SK-N-SH (cell line): ENCODE measurements around the gene GRK3. TPM values are rescaled to one million over a fixed set of nuclear protein-coding genes. Genes with fewer than 3 reads are reported as not detected.
A peak's percentile ranks its signal among the peaks of the same experiment; 100 is the strongest.

ENCODE experiments used
- CTCF ChIA-PET: fragments of 300-600, 350-600 bp; formaldehyde crosslinking; extraction: SDS; loops from one replicate; lab custom pipeline; 2021; lab: Yijun Ruan, JAX
- POLR2A ChIA-PET: fragments of 350-600 bp; sonication (Branson Sonifier 250); formaldehyde crosslinking; extraction: SDS; loops from one replicate; lab custom pipeline; 2020; ENCODE audit warnings: antibody characterized with exemption, inconsistent platforms; lab: Yijun Ruan, JAX
- DNase-seq: peaks from one replicate; pipeline ENCODE4 v3.0.0; 2012
- H2AFZ ChIP-seq: fragments of 200-600 bp; sonication (generic); 2 replicates; pipeline ENCODE4 v1.8.1; 2016; ENCODE audit warnings: antibody characterized with exemption, mild to moderate bottlenecking, low read depth
- H3F3A ChIP-seq: fragments of 200-600 bp; sonication (generic); replicated peaks from 2 replicates; pipeline ENCODE3; 2016; ENCODE audit warnings: antibody characterized with exemption, mild to moderate bottlenecking; ENCODE audit not compliant: insufficient read depth
- H3K27ac ChIP-seq, 2 experiments: fragments of 200-500 bp in 1 of 2; fragments of 200-600 bp in 1 of 2; sonication (Bioruptor generic) in 1 of 2; sonication (generic), shearing (Covaris generic) in 1 of 2; 2 replicates each; pipeline versions ENCODE4 v1.5.1 to v1.6.1; 2014 to 2016; ENCODE audit warnings: low read depth in 2 of 2, inconsistent platforms in 1 of 2, low read length in 1 of 2, mild to moderate bottlenecking in 1 of 2, mixed read lengths in 1 of 2
- H3K27me3 ChIP-seq: fragments of 200-600 bp; sonication (generic), shearing (Covaris generic); 2 replicates; pipeline ENCODE4 v1.6.1; 2016; ENCODE audit warnings: mixed run types; ENCODE audit not compliant: insufficient read depth
- H3K36me3 ChIP-seq, 2 experiments: fragments of 200-500 bp in 1 of 2; fragments of 200-600 bp in 1 of 2; sonication (Bioruptor generic) in 1 of 2; sonication (generic) in 1 of 2; replicated peaks in 1 of 2; 2 replicates each; pipeline versions ENCODE3 to v1.5.1; 2014 to 2016; ENCODE audit warnings: low read length in 1 of 2, mild to moderate bottlenecking in 1 of 2; ENCODE audit not compliant: insufficient read depth in 2 of 2, control insufficient read depth in 1 of 2
- H3K4me1 ChIP-seq, 2 experiments: fragments of 200-500 bp in 1 of 2; fragments of 200-600 bp in 1 of 2; sonication (Bioruptor generic) in 1 of 2; sonication (generic), shearing (Covaris generic) in 1 of 2; 2 replicates each; pipeline versions ENCODE4 v1.5.1 to v1.6.1; 2014 to 2016; ENCODE audit warnings: low read depth in 1 of 2, low read length in 1 of 2, mixed run types in 1 of 2; ENCODE audit not compliant: insufficient read depth in 2 of 2, control insufficient read depth in 1 of 2
- H3K4me2 ChIP-seq: fragments of 200-600 bp; sonication (generic), shearing (Covaris generic); 2 replicates; pipeline ENCODE4 v1.6.1; 2017; ENCODE audit warnings: mixed run types
- H3K4me3 ChIP-seq, 2 experiments: fragments of 200-500 bp in 1 of 2; fragments of 200-600 bp in 1 of 2; sonication (Bioruptor generic) in 1 of 2; sonication (generic), shearing (Covaris generic) in 1 of 2; 2 replicates each; pipeline versions ENCODE4 v1.5.1 to v1.8.1; 2014 to 2016; ENCODE audit warnings: low read depth in 2 of 2, inconsistent platforms in 1 of 2, low read length in 1 of 2, mild to moderate bottlenecking in 1 of 2, mixed read lengths in 1 of 2, moderate library complexity in 1 of 2
- H3K79me2 ChIP-seq: fragments of 200-600 bp; sonication (generic); 2 replicates; pipeline ENCODE4 v1.8.1; 2017; ENCODE audit warnings: mild to moderate bottlenecking; ENCODE audit not compliant: insufficient read depth
- H3K9ac ChIP-seq: fragments of 200-600 bp; sonication (generic); 2 replicates; pipeline ENCODE4 v1.6.1; 2017; ENCODE audit warnings: mixed run types
- H3K9me2 ChIP-seq: fragments of 200-600 bp; sonication (generic); 2 replicates; pipeline ENCODE4 v1.6.1; 2017; ENCODE audit warnings: mixed run types
- H3K9me3 ChIP-seq: fragments of 200-600 bp; sonication (generic); 2 replicates; pipeline ENCODE4 v1.6.1; 2017; ENCODE audit warnings: mixed run types, mild to moderate bottlenecking, moderate library complexity
- H4K20me1 ChIP-seq: fragments of 200-600 bp; sonication (generic); 2 replicates; pipeline ENCODE4 v1.6.1; 2017; ENCODE audit warnings: mild to moderate bottlenecking, mixed run types; ENCODE audit not compliant: insufficient read depth
- ELF1 ChIP-seq: IDR thresholded peaks from 2 replicates; pipeline ENCODE4 v1.4.0; 2012
- EZH2phosphoT487 ChIP-seq: fragments of 200-600 bp; sonication (generic); IDR thresholded peaks from 2 replicates; pipeline ENCODE4 v1.6.1; 2017; ENCODE audit warnings: low read depth, mixed run types, mild to moderate bottlenecking, antibody characterized with exemption, moderate library complexity, borderline replicate concordance
- FOSL2 ChIP-seq: IDR thresholded peaks from 2 replicates; pipeline ENCODE4 v1.4.0; 2012; ENCODE audit warnings: low read depth, mild to moderate bottlenecking, moderate library complexity, borderline replicate concordance
- FOXM1 ChIP-seq: IDR thresholded peaks from 2 replicates; pipeline ENCODE4 v1.4.0; 2012; ENCODE audit warnings: low read depth, mild to moderate bottlenecking
- GABPA ChIP-seq: IDR thresholded peaks from 2 replicates; pipeline ENCODE4 v1.4.0; 2012; ENCODE audit warnings: low read depth, mild to moderate bottlenecking
- JUND ChIP-seq: IDR thresholded peaks from 2 replicates; pipeline ENCODE4 v1.4.0; 2012
- MEF2A ChIP-seq: IDR thresholded peaks from 2 replicates; pipeline ENCODE4 v1.4.0; 2012; ENCODE audit warnings: low read depth, borderline replicate concordance
- MXI1 ChIP-seq: IDR thresholded peaks from 2 replicates; pipeline ENCODE4 v1.6.1; 2012; ENCODE audit warnings: mild to moderate bottlenecking, low read depth, low read length, improper control_type of control experiment
- NRF1 ChIP-seq: IDR thresholded peaks from 2 replicates; pipeline ENCODE4 v1.6.1; 2012; ENCODE audit warnings: low read depth, mild to moderate bottlenecking, low read length
- POLR2AphosphoS5 ChIP-seq: IDR thresholded peaks from 2 replicates; pipeline ENCODE4 v1.6.1; 2012; ENCODE audit warnings: low read depth, low read length
- RCOR1 ChIP-seq: fragments of 150-350 bp; IDR thresholded peaks from 2 replicates; pipeline ENCODE4 v1.6.1; 2017; ENCODE audit warnings: antibody characterized with exemption, low read length
- RFX5 ChIP-seq: IDR thresholded peaks from 2 replicates; pipeline ENCODE4 v1.6.1; 2012; ENCODE audit warnings: mild to moderate bottlenecking, improper control_type of control experiment, low read length
- SIN3A ChIP-seq: IDR thresholded peaks from 2 replicates; pipeline ENCODE4 v1.6.1; 2012; ENCODE audit warnings: low read depth, mild to moderate bottlenecking, low read length, moderate library complexity, borderline replicate concordance
- TAF1 ChIP-seq: IDR thresholded peaks from 2 replicates; pipeline ENCODE4 v1.6.1; 2012; ENCODE audit warnings: low read depth, mild to moderate bottlenecking, low read length, moderate library complexity, borderline replicate concordance
- TEAD4 ChIP-seq: IDR thresholded peaks from 2 replicates; pipeline ENCODE4 v1.4.0; 2012; ENCODE audit warnings: mild to moderate bottlenecking, borderline replicate concordance; ENCODE audit not compliant: insufficient read depth
- YY1 ChIP-seq: IDR thresholded peaks from 2 replicates; pipeline ENCODE4 v1.4.0; 2012; ENCODE audit warnings: low read depth, mild to moderate bottlenecking
- WGBS: methylation state at CpG from one replicate; pipeline ENCODE4 v1.1.6; 2017; ENCODE audit warnings: low lambda C conversion rate; 5-methylcytosine and 5-hydroxymethylcytosine counted together
- polyA plus RNA-seq, 3 experiments: library from polyadenylated mRNA; depleted of rRNA; stranded (reverse); fragments of >200 nt; gene quantifications; 2 replicates each; pipeline ENCODE4 v1.2.3, GENCODE V29; 2012
- TF ChIP-seq, protein P1 (sequence below): fragments of 150-350 bp; IDR thresholded peaks from 2 replicates; pipeline ENCODE4 v1.6.1; 2016; ENCODE audit warnings: mild to moderate bottlenecking, low read depth, low read length
- TF ChIP-seq, protein P2 (sequence below): IDR thresholded peaks from 2 replicates; pipeline ENCODE4 v1.4.0; 2012; ENCODE audit warnings: low read depth
- TF ChIP-seq, protein P3 (sequence below): IDR thresholded peaks from 2 replicates; pipeline ENCODE4; 2012
- TF ChIP-seq, protein P4 (sequence below): fragments of 150-350 bp; IDR thresholded peaks from 2 replicates; pipeline ENCODE4 v1.6.1; 2017; ENCODE audit warnings: antibody characterized with exemption, low read length, low read depth, borderline replicate concordance
- TF ChIP-seq, protein P5 (sequence below): IDR thresholded peaks from 2 replicates; pipeline ENCODE4 v1.4.0; 2012; ENCODE audit warnings: low read depth, borderline replicate concordance

Gene GRK3
- polyA plus RNA-seq, 1 of the 3 experiments (the other 2 are of a cell fraction), result 1.3 TPM

DNA sequence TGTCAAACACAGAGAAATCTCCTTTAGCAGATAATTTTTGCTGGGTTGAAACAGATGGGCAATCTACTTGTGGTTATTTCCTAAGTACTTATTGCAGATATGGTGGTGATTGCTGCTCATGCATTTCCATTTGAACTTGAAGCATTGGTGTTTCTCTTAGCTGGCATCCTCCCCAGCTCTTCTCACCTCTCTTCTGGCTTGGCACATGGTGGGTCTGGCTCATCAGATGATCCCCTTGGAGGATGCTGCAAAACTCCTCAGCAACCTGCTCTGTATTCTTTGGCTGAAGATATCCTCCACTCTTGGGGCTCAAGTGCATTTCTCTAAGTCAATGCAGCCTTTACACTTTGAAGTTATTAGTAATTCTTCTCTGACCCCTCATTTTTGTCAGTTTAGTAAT is 90.2 kb downstream of the GRK3 start:
- Histone ChIP-seq H3K27ac (no peak overlapping the region), H4K20me1 (no peaks in the 10 kb centered on the region), H3K9ac (no peak overlapping the region), H3K27me3 (no peaks in the 10 kb centered on the region), H2AFZ (no peak overlapping the region), H3K4me3 (no peak overlapping the region), H3F3A (no peaks in the 10 kb centered on the region), H3K9me3 (no peaks in the 10 kb centered on the region), H3K4me1 (no peaks in the 10 kb centered on the region; a peak in 1 of 4 replicates), H3K4me2 (no peak overlapping the region), H3K79me2 (no peaks in the 10 kb centered on the region; the same call in 1 of the 2 replicates), H3K36me3 (peaks cover 0 to 5% of the 10 kb centered on the region in 2 experiments), H3K9me2 (no peaks in the 10 kb centered on the region)
- DNase-seq, result no peak
- CTCF ChIA-PET, result interaction anchor here (1.3 to 2.1 kb wide), 2 partner anchors 10 to 14 kb away, joined by 3 to 5 read pairs; no protein-coding TSS in a partner anchor
- POLR2A ChIA-PET, result no interaction called here
- TF ChIP-seq MXI1, result no peak
- TF ChIP-seq FOSL2, result no peak
- TF ChIP-seq, protein P1, sequence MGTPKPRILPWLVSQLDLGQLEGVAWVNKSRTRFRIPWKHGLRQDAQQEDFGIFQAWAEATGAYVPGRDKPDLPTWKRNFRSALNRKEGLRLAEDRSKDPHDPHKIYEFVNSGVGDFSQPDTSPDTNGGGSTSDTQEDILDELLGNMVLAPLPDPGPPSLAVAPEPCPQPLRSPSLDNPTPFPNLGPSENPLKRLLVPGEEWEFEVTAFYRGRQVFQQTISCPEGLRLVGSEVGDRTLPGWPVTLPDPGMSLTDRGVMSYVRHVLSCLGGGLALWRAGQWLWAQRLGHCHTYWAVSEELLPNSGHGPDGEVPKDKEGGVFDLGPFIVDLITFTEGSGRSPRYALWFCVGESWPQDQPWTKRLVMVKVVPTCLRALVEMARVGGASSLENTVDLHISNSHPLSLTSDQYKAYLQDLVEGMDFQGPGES, result no peak
- no peak for TF ChIP-seq GABPA
- TF ChIP-seq ELF1, result no peak

DNA sequence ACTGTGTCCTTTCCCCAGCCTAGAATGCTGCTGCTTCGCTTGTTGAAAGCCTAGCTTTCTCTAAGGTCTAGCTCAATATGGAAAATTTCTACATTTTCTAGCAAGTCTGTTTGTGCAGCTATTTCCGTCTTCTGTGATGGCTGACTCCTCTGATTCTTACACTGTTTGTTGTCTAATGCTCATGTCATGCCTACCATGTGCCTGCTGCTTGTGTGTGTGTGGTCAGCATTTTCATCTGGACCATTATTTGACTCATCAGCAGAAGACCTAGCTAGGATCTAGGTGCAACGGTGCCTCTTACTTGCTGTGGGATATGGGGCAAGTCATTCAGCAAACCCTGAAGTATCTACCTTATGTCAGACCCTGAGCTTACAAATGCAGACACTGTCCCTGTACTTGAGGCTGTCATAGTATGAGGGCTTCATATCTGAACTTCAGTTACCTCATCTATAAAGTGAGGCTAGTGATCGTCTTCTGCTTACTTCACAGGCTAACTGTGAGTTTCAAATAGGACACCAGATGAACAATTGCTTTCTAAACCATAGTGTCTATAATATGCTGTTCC is 91.0 kb downstream of the GRK3 start:
- H3K9ac ChIP-seq, result no peak overlapping the region
- 62% methylated on average over 4 of the region's 4 CpGs for WGBS
- TF ChIP-seq YY1 (no peak), SIN3A (no peak), RFX5 (no peak), NRF1 (no peak), TAF1 (no peak), FOXM1 (no peak), MEF2A (no peak), JUND (no peak), RCOR1 (no peak), TEAD4 (no peak), EZH2phosphoT487 (no peak), POLR2AphosphoS5 (no peak)
- TF ChIP-seq, protein P2, sequence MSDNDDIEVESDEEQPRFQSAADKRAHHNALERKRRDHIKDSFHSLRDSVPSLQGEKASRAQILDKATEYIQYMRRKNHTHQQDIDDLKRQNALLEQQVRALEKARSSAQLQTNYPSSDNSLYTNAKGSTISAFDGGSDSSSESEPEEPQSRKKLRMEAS, result no peak
- TF ChIP-seq, protein P3, sequence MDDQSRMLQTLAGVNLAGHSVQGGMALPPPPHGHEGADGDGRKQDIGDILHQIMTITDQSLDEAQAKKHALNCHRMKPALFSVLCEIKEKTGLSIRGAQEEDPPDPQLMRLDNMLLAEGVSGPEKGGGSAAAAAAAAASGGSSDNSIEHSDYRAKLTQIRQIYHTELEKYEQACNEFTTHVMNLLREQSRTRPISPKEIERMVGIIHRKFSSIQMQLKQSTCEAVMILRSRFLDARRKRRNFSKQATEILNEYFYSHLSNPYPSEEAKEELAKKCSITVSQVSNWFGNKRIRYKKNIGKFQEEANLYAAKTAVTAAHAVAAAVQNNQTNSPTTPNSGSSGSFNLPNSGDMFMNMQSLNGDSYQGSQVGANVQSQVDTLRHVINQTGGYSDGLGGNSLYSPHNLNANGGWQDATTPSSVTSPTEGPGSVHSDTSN, result no peak
- TF ChIP-seq, protein P4, sequence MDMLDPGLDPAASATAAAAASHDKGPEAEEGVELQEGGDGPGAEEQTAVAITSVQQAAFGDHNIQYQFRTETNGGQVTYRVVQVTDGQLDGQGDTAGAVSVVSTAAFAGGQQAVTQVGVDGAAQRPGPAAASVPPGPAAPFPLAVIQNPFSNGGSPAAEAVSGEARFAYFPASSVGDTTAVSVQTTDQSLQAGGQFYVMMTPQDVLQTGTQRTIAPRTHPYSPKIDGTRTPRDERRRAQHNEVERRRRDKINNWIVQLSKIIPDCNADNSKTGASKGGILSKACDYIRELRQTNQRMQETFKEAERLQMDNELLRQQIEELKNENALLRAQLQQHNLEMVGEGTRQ, result no peak
- TF ChIP-seq, protein P5, sequence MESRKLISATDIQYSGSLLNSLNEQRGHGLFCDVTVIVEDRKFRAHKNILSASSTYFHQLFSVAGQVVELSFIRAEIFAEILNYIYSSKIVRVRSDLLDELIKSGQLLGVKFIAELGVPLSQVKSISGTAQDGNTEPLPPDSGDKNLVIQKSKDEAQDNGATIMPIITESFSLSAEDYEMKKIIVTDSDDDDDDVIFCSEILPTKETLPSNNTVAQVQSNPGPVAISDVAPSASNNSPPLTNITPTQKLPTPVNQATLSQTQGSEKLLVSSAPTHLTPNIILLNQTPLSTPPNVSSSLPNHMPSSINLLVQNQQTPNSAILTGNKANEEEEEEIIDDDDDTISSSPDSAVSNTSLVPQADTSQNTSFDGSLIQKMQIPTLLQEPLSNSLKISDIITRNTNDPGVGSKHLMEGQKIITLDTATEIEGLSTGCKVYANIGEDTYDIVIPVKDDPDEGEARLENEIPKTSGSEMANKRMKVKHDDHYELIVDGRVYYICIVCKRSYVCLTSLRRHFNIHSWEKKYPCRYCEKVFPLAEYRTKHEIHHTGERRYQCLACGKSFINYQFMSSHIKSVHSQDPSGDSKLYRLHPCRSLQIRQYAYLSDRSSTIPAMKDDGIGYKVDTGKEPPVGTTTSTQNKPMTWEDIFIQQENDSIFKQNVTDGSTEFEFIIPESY, result no peak
- TF ChIP-seq, protein P1, result no peak
- TF ChIP-seq, all 33 proteins: peak for 0
- ChIA-PET POLR2A (no interaction called here), CTCF (interaction anchor here (1.0 to 2.1 kb wide), 2 partner anchors 10 to 13 kb away, joined by 4 to 5 read pairs; no protein-coding TSS in a partner anchor)
- Histone ChIP-seq H4K20me1 (no peaks in the 10 kb centered on the region), H3K27me3 (no peaks in the 10 kb centered on the region), H3K27ac (peak overlapping the region in 1 of 2 experiments; percentile 6; a peak in 2 of 4 replicates), H3K36me3 (peaks cover 0 to 5% of the 10 kb centered on the region in 2 experiments), H3K4me2 (no peak overlapping the region), H3K4me1 (peaks cover 0 to 2% of the 10 kb centered on the region in 2 experiments; a peak in 2 of 4 replicates), H3F3A (no peaks in the 10 kb centered on the region), H3K9me2 (no peaks in the 10 kb centered on the region), H3K9me3 (no peaks in the 10 kb centered on the region), H2AFZ (no peak overlapping the region), H3K79me2 (no peaks in the 10 kb centered on the region; the same call in 1 of the 2 replicates), H3K4me3 (no peak overlapping the region)
- no peak for DNase-seq
